ENCODE data around the gene KCNAB1.
"Not testable (repeated sequence)": the region's sequence is repeated elsewhere in the genome, so short reads cannot be mapped to it uniquely, and the experiment has no call there.

The KCNAB1 gene

DNA sequence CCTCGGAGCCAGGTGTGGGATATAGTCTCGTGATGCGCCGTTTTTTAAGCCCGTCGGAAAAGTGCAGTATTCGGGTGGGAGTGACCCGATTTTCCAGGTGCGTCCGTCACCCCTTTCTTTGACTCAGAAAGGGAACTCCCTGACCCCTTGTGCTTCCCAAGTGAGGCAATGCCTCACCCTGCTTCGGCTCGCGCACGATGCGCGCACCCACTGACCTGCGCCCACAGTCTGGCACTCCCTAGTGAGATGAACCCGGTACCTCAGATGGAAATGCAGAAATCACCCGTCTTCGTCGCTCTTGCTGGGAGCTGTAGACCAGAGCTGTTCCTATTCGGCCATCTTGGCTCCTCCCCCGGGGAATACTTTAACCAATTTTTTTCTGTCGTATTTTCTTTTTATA lies 164.3 kb downstream of the KCNAB1 start:
- not testable (repeated sequence) for DNase-seq

DNA sequence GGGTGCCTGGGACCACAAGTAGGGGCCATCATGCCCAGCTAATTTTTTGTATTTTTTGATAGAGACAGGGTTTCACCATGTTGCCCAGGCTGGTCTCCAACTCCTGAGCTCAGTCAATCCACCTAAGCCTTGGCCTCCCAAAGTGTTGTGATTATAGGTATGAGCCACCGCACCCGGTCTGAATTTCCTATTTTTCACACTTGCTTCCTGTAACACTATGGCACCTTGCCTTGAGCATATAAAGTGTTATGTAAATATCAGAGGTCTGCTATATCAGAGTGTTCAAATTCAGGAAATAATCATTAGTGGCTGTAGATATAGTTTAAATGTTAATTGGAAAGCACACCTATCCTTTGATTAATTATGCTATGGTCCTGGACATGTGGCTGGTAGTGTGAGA lies 165.2 kb downstream of the KCNAB1 start:
- DNase-seq = no peak

DNA sequence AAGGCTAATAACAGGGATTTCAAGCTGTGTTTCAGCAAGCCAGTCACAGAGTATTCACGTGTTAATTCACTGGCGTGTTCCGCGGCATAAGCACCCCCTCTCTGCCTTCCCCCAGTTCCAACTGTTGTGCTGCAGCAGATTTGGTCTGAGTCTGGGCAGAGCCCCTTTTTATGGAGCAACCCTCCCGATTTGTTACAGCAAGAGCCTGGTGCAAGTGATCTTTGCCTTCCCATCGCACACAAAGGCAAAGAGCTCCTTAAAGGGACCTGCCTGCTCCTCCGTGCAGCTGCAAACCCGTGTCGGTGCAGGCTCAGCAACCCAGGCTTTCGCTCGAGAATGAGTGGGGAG lies 170.5 kb downstream of the KCNAB1 start:
- DNase-seq = no peak

DNA sequence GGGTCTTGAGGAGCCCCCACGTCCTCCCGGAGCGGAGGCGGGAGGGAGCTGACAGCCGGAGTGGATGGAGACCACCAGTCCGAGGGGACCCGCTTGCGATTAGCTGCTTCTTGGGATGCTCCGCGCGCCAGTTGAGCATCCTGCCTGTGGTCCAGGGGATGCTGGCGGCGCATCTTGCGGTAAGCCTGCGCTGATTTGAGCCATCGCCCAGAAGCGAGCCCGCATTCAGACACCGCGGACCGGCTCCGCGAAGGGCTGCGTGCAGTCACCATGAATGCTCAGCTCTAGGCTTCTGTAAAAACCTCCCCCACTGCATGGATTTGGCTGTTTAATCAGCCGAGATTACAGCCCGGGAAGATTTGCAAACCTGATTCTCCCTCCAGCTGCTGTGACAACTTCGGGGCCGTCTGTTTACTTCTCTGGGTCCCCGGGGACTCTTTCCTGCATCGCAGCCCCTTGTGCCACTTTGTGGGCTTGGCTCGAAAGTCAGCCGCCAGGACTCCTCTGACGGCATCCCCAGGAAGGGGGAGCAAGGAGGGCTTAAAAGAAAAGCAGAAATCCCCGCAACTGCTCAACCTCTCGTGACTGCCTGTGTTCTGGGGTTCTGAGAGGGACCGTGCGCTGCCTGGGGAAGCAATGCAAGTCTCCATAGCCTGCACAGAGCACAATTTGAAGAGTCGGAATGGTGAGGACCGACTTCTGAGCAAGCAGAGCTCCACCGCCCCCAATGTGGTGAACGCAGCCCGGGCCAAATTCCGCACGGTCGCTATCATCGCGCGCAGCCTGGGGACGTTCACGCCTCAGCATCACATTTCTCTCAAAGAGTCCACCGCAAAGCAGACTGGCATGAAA lies 171.1 kb downstream of the KCNAB1 start:
- no peak for DNase-seq

DNA sequence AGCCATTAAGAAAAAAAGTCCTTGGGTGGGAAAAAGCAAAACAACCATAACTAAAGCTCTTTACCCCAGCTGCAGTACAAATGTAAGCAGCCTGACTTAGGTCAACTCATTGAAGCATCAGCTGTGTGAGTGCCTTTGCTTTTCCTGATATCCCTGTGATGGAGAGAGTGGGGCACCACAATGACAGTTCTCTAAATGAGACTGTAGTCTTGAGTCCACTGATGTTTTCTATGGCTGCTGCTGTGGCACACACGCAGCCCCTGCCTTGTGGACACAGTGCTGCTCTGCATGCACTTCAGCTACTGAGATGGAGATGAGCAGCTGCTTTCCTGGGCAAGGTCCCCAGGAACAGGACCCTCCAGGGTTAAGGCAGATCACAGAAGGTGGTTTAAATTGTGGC lies 173.2 kb downstream of the KCNAB1 start:
- no peak for DNase-seq

DNA sequence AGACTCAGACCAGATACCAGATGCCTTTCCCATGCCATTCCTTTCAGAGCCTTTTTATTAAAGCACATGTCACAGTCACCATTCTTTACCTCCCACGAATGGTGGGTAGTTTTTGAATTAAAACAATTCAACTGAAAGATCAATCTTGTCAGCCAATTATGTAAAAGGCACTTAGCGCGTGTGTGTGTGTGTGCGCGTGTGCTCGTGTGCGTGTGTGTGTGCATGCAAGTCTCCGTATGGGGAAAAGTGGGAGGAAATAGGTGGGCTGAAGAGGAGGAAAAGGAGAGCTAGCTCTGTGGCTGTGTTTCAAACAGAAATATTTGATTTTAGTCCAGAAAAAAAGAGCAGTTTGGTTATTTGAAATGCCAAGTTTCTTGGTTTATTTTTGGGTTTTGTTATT lies 177.2 kb downstream of the KCNAB1 start:
- DNase-seq = no peak

DNA sequence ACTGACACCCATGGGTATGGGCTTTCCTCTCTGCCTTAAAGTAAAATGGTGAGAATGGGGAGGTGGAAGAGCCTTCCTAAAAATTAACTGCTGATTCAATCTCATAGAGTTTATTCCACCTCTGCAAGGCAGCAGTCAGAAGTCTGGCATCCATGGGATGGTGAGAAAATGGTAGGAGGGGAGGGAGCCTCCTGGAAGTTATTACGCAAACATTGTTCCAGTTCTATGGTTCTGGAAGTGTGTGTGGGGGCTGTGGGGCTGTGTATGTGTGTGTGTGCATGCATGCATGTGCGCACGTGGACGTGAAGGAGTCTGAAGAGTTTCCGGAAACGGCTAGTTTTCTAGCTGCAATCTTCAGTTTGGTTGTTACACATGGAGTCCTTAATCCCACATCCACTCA lies 177.6 kb downstream of the KCNAB1 start:
- DNase-seq = no peak

DNA sequence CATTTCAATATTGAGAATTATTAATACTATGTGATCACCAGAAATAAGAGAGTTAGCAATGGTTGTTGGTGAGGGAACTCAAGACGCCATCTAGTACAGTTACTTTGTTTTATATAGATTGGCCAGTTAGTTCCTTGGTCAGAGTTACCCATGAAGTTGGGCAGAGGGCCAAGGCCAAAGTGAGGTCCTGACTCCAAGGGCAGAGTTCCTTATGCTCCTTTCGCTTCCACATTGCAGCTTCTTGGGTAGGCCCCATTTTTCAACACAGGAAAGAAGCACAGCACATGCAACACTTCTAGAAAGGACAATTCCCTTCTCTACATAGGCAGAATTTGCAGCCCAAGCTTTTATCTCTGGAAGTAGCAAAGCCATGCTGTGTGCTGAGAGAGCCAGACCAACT lies 178.6 kb downstream of the KCNAB1 start:
- DNase-seq = no peak

DNA sequence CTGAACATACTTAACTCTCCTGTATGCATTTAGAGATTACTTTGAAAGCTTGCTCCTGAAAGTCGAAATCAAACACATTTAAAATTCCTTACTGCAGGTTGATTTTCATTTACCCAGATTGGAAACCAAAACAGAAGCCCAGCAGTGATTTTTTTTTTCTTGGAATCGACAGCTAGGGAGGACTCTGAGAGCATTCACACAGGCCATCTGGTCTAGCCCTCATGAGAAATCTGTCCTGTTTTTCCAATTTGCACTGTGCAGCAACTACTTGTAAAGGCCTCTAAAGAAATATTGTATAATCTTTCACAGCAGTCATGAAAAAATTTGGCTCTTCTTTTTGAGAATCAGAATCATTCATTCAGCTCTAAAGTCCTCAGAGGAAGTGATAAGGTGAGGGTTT lies 179.2 kb downstream of the KCNAB1 start:
- DNase-seq = no peak

DNA sequence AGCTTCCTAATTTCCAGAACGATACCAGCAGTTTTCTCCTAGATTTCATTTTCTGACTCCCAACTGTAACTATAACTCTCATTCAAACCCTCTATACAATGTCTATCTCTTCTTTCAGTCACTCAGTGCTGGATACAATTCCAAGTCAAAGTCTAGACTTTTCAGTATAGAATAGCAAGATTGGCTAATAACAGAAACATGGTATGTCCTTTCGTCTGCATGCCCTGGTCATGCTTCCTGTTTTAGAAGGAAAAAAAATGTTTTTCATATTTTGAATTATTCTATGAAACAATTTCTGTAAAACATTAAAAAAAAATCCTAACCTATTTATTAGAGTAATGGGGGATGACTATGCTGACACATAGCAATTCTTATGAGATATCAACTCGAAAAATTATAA lies 180.0 kb downstream of the KCNAB1 start:
- DNase-seq = no peak

DNA sequence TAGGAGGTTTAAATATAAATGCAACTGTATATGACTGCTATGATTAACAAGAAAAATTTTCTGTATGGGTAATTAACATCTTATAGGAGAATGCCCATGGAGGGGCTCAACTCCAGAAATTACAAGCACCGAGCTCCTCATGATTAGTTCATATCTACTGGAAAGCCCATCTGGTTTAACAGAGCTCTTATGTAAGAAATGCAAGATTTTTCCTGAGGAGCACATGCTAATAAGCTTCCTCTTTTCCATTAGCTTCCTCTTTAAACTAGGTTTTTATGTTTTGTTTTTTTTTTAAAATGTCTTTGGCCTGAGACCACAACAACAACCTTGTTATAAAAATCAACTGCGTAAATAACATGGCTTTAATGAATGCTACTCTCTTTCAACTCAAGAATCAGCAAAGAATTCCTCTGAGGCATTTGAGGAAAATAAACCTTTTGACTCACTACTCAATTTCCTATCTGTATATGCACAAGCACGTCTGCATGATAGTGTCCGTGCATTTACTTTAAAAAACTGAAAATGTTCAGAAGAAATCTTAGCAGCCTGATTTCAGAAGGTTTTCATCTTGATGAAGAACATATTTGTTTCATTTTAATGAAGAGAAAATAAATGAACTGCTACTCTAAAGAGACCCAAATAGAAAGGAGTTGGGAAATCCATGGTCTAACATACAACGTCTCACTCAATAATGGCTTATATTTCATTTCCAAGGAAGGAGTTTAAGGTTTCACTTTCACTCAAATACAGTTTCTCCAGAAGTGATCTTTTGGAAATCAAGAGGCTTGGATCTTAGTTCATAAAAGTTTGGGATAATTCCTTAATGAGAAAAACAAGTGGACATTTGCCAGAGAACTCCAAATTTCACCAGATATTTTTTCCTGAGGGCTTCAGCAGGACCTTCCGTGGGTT lies 180.8 kb downstream of the KCNAB1 start:
- no peak for DNase-seq

DNA sequence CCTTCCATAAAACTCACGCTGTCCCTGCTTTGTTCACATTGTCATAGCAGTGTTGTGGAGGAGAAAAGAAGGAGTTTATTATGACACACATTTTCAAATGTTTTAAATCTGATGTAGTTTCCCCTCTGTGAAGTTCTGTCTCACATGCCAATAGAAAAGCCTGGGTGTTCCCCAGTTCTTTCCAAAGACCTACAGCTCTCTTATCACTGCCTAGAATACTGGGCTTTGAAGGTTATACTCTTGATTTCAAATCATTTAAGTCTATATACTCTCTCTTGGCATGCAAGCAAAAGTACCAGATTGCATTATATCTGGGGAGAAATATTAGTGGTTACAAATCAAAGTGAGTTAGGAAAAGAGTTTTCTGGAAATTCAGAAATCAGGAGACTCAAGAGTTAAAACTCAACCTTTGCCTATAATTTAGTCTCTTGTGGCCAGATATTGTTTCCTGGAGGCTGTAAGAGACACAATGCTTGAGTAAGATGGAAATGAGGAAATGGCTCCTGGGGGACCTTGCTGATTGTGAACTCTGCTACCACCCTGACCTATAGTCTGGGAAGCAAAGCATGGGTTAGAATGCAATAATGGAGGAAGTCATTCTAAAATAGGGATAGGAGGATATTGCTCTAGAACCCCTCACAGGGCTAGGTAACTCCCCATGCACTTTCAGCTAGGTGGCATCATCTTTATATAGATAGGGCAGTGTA lies 182.8 kb downstream of the KCNAB1 start:
- DNase-seq = no peak

DNA sequence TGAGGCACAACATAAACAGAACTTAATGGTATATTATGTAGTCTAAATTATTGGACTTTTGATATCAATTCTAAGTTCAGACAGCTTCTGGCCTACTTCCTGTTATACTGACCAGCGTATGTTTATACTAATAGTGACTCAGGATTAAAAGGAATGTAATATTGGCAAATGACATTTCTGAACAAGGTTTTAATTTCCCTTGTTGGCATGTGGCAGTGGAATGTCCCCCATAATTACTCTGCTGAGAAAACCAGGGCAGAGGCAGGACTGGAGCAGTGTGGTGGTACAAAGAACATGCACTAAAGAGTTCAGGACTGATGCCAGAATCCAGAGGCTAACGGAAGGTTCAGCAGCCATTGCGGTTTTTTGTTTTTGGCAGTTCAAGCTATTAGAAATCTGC lies 184.0 kb downstream of the KCNAB1 start:
- no peak for DNase-seq

DNA sequence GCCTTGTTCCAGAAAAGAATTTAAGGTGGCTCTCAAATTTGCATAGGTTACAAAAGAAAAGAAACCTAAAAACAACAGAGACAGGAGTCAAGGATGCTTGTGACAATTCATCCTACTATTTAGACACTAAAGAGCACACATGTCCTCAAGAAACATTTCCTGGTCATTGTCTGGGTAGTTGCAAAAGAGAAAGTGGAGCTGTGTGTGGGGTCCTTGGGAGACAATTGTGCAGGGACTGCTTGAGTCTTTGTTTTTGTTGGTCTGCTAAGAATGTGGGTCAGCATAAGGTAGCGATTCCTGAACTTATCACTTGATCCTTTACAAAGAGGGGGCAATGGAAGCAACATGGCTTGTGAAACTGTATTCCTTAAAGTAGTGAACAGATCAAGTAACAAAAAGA lies 185.3 kb downstream of the KCNAB1 start:
- no peak for DNase-seq

DNA sequence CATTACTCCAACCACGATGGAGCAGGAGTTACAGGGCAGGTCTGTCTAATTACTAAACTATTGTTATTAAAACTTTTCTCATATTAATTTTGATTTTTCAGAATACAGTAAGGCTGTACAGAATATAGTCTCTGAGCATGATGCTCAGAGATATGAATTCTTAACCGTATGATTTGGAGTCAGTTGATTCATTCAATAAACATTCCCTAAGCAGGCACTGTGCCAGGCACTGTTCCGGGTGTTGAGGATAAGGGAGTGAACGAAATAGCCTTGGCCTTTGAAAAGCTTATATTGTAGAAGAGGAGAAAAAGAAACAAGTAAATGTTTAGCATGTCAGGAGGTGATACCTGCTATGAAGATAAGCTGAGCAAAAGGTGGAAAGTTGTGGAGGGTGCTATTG lies 187.3 kb downstream of the KCNAB1 start:
- no peak for DNase-seq

DNA sequence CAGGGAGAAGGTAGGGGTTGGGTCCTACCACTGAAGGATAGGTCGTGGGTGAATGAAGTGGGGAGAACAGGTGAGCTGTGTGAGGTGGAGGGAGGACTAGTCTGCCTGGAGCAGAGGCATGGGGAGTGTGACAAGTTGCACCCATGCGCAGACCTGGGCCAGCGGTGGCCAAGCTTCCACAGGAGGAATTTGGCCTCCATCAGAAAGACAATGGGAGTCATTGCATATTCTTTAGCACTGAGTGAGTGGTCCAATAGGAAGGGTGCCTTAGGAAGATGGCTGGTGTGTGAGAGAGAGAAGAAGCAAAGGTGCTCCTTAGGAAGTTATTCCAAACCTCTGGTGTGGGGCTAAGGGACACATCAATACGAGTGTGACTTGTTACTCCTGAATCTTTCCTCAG lies 191.1 kb downstream of the KCNAB1 start:
- DNase-seq = no peak

DNA sequence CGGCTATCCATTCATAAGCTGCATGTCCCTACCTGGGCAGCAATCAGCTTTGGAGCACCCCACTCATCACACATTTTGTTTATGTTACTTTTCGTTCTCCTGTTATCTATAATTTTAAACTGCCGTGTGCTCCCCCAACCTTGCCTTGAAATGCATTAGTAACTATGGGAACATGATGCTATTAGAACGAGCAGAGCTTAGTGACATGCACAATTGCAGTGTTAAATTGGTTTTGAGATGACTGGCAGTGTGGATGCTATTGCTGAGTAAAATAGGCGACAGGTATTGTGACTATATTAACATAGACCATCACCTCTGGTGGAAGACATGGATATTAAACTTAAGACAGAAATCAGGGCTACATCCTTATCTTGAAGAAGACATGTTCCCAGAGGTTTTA lies 191.6 kb downstream of the KCNAB1 start:
- DNase-seq = no peak

DNA sequence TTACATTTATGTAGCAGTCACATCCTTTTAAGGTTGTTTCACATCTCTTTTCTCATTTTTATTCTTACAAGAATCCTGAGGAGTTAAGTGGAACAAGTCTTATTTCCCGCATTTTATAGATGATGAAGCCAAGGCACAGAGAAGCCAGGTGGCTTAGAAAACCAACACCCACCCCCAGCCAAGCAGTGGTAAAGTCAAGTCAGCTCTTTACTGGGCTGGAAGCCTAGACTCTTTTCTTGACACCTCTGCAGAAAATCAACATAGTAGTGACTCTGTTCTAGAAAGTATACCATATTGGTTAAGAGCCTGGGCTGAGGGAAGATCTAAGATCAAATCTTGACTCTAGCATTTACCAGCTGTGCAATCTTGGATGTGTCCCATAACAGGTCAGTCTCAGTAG lies 195.7 kb downstream of the KCNAB1 start:
- no peak for DNase-seq

DNA sequence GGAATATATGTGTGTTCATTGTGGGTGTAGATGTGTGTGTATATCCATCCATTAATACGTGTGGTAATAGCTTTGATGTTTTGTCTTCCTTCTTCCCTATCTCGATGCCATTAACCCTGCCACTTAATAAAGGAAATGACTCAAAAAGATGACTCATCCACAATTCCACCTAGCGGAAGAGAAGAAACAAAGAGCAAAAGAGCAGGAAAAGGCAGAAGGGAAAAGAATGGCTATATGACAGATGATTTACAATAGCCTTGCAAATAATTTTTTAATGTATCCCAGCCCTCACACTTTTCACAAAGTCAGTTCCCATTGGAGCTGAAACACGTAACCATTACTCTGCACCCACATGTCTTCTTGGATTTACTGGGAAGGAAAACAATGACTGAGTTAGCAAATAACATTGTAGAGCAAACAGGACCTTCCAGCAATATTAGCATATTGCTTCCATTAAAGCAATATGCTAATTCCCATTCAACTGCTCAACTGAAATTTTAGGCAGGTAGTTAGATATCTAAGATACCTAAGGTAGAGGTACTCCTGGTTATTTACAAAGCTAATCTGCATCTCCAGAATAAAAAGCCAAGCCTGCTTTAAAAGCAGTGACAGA lies 197.2 kb downstream of the KCNAB1 start:
- no peak for DNase-seq

DNA sequence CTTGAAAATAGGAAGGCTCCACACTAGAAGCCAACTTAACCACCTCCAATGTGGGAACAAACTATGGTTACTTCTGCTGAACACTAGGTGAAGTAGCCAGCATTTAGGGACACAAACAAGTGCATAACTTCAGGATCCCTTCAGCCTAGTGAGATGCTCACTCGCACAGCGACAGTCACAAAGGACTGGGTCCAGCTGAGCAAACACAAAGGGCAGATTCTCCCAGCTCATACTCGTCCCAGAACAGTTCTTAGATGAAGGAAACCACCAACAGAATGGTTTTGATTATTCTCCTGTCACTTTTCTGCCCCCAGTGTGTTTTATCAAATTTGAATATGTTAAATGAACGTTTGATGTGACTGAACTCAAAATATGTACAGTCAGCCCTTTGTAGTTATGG lies 201.6 kb downstream of the KCNAB1 start:
- no peak for DNase-seq

DNA sequence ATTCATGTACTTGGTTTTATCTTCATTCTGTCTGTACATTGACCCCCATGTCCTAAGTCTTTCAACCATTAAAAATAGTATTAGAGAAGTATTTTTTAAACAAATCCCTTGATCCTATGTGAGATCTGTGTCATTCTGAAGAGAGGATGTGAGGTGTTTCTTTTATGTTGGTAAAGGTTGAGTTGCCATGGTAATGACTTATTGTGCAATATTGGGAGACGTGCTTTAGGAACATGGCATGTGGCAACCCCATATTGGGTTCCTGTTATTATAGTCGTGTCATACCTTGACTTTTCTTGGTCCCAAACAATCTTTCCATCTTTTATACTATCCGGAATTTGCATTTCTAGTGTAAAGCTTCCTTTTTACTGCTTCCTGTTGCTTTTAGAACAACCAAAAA lies 203.1 kb downstream of the KCNAB1 start:
- no peak for DNase-seq

DNA sequence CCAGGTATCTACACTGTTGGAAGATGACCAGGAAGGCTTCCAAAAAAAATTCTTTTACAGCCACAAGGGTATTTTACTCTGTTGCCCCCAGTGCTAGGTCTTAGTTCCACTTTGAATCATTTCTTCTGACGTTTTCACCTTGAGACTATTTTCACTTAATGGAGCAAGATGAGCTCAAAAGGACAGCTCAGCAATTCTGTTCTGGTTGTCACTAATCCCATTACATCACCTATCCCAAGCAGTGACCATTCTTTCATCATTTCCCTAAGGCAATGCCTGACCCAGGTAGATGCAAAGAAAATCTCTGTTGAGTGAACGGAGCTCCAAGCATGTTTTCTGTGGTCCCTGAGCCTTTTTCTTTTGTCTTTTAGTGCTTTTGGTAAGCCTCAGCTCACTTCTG lies 210.0 kb downstream of the KCNAB1 start:
- no peak for DNase-seq

DNA sequence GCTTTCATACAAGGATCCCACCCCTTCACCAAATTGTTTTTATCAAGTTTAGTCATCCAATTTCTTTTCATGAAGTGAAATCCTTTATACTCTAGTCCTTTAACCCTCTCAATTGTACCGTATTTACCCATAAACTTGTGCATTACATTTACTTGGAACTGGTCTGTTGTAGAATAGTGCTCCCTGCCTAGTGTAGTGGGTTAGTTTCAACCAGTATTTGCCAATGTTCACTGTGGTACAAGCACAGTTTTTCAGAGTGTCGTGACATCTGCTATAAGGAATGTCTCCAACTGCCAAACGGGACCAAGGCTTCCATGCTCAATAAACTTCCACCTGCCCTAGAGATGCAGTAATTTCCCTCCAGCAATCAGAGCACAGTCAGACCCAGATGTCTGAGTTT lies 211.9 kb downstream of the KCNAB1 start:
- no peak for DNase-seq

Measured in bone marrow (tissue), 2 donors.